Uterus (tissue), 2 donors: ENCODE data around the gene UBIAD1.

Experiments used
- CTCF ChIP-seq, 4 experiments: fragments of 200-600 bp in 2 of 4; fragments of 450-650 bp in 2 of 4; sonication (generic) in 2 of 4; IDR thresholded peaks; one replicate each; pipeline ENCODE4 v1.5.1; 2016 to 2019; ENCODE audit warnings: antibody characterized with exemption in 4 of 4, mild to moderate bottlenecking in 2 of 4, moderate library complexity in 1 of 4
- POLR2A ChIP-seq, 2 donors: fragments of 450-650 bp; IDR thresholded peaks; one replicate each; pipeline ENCODE4 v1.6.1; 2016; ENCODE audit warnings: antibody characterized with exemption in 2 of 2, mild to moderate bottlenecking in 1 of 2, moderate library complexity in 1 of 2

- TF ChIP-seq CTCF (IDR thresholded peaks at IDR 0.05) (no peak), POLR2A (IDR thresholded peaks at IDR 0.05) (no peak)
Measured at GRCh38 chr1:11285883-11286734, 13.1 kb downstream of the UBIAD1 start.
